ENCODE measurements around the gene SIPA1L3. TPM values are rescaled to one million over a fixed set of nuclear protein-coding genes. Genes with fewer than 3 reads are reported as not detected.

SIPA1L3 gene
- total RNA-seq, 1 donor from 2014 or later: 66.7 TPM

- DNase-seq (ENCODE audit: low read depth): no peak
- no peak for TF ChIP-seq CTCF (conservative IDR thresholded peaks at IDR 0.05; ENCODE audit: low read depth, low read length)
These were observed 7.0 kb upstream of the SIPA1L3 start for GRCh38 chr19:37899966-37900365.

GRCh38 chr19:37902668-37903067 is 4.3 kb upstream of the SIPA1L3 start:
- H3K4me3 ChIP-seq (ENCODE audit: low read depth, low read length): no peak overlapping the region
- peak; percentile 92 for TF ChIP-seq CTCF (conservative IDR thresholded peaks at IDR 0.05; ENCODE audit: low read depth, low read length)
- no peak for DNase-seq (ENCODE audit: low read depth)

More at GRCh38 chr19:37899966-37900365, 7.0 kb upstream of the SIPA1L3 start:
- H3K4me3 ChIP-seq (ENCODE audit: low read depth, low read length): no peak overlapping the region

GRCh38 chr19:37903096-37903495 is 3.9 kb upstream of the SIPA1L3 start:
- TF ChIP-seq CTCF (conservative IDR thresholded peaks at IDR 0.05; ENCODE audit: low read depth, low read length): no peak
- H3K4me3 ChIP-seq (ENCODE audit: low read depth, low read length): no peak overlapping the region
- DNase-seq (ENCODE audit: low read depth): no peak

- DNase-seq (ENCODE audit: low read depth): no peak
- no peak for TF ChIP-seq CTCF (conservative IDR thresholded peaks at IDR 0.05; ENCODE audit: low read depth, low read length)
- H3K4me3 ChIP-seq (ENCODE audit: low read depth, low read length): peak within 1 kb of the TSS; percentile 87
These were observed 801 bp upstream of the SIPA1L3 start, which contains the start of gene WDR87 for GRCh38 chr19:37905946-37906868. TSS of gene WDR87 (minus strand) at chr19:37906594. CDS start at chr19:37898239, 8,355 bp downstream.

- TF ChIP-seq CTCF (conservative IDR thresholded peaks at IDR 0.05; ENCODE audit: low read depth, low read length): no peak
- no peak for DNase-seq (ENCODE audit: low read depth)
- peak overlapping the region; percentile 87 for H3K4me3 ChIP-seq (ENCODE audit: low read depth, low read length)
These were observed 887 bp downstream of the SIPA1L3 start for GRCh38 chr19:37907735-37908455.

GRCh38 chr19:37909661-37910199 is 2.7 kb downstream of the SIPA1L3 start:
- no peak for DNase-seq (ENCODE audit: low read depth)
- no peak for TF ChIP-seq CTCF (conservative IDR thresholded peaks at IDR 0.05; ENCODE audit: low read depth, low read length)

More at GRCh38 chr19:37909661-37910199, 2.7 kb downstream of the SIPA1L3 start:
- peak overlapping the region; percentile 0 for H3K4me3 ChIP-seq (ENCODE audit: low read depth, low read length)

Measured in epithelial cell of proximal tubule (primary cell).